HS-27A (cell line): ENCODE data around the gene RNF208.
"Not testable (repeated sequence)": the region's sequence is repeated elsewhere in the genome, so short reads cannot be mapped to it uniquely, and the experiment has no call there.

ENCODE experiments used
- DNase-seq: peaks from one replicate; pipeline ENCODE4 v3.0.0-alpha.2; 2012; ENCODE audit warnings: low read depth, missing footprints

Gene RNF208

GRCh38 chr9:137222190-137223077, at the start of gene RNF208:
TSS of gene RNF208 (minus strand) at chr9:137222240. CDS start at chr9:137221212, 1,028 bp downstream.
- DNase-seq, result no peak

- no peak for DNase-seq
Measured at GRCh38 chr9:137271696-137272076, 49.6 kb upstream of the RNF208 start.

- DNase-seq, result no peak
Measured at GRCh38 chr9:137270929-137271695, 49.1 kb upstream of the RNF208 start.

GRCh38 chr9:137269231-137269772, 47.3 kb upstream of the RNF208 start:
- no peak for DNase-seq

- no peak for DNase-seq
Measured at GRCh38 chr9:137268538-137269201, 46.6 kb upstream of the RNF208 start.

- no peak for DNase-seq
Measured at GRCh38 chr9:137267933-137268355, 45.9 kb upstream of the RNF208 start.

GRCh38 chr9:137266585-137267453, 44.8 kb upstream of the RNF208 start:
- no peak for DNase-seq

- DNase-seq, result no peak
Measured at GRCh38 chr9:137266162-137266527, 44.1 kb upstream of the RNF208 start.

GRCh38 chr9:137265496-137266161, 43.6 kb upstream of the RNF208 start:
- no peak for DNase-seq

GRCh38 chr9:137264067-137264466, 42.0 kb upstream of the RNF208 start:
- no peak for DNase-seq

- DNase-seq, result no peak
Measured at GRCh38 chr9:137263506-137263905, 41.5 kb upstream of the RNF208 start.

GRCh38 chr9:137262909-137263285, 40.9 kb upstream of the RNF208 start:
- no peak for DNase-seq

GRCh38 chr9:137262173-137262908, 40.3 kb upstream of the RNF208 start:
- DNase-seq, result not testable (repeated sequence)

- no peak for DNase-seq
Measured at GRCh38 chr9:137256856-137257255, 34.8 kb upstream of the RNF208 start.

- no peak for DNase-seq
Measured at GRCh38 chr9:137256362-137256761, 34.3 kb upstream of the RNF208 start.

GRCh38 chr9:137255448-137256114, 33.5 kb upstream of the RNF208 start:
- DNase-seq, result no peak

GRCh38 chr9:137254624-137255447, 32.8 kb upstream of the RNF208 start, which contains the start of gene NELFB:
TSS of gene NELFB (plus strand) at chr9:137255327.
- DNase-seq, result no peak
